Activated T-helper 1 cell treated with anti-CD3 and anti-CD28 coated beads, Interleukin-12 subunit alpha, Interleukin-12 subunit beta, Interleukin-2, Interleukin-4 antibody, amounts not matched to agents 30 ng/mL and 10 ng/mL and 1 ng/mL, durations not matched to agents 14 hours and 24 hours and 36 hours (primary cell): Measurements from ENCODE around the gene NCS1. TPM values are rescaled to one million over a fixed set of nuclear protein-coding genes. Genes with fewer than 3 reads are reported as not detected.

Experiments
- DNase-seq: peaks from one replicate; pipeline ENCODE4 v3.0.0; 2021; ENCODE audit warnings: low spot score
- H3K27ac Mint-ChIP-seq: one replicate; pipeline ENCODE4 v1.8.0; 2021; ENCODE audit warnings: mild to moderate bottlenecking, mixed read lengths
- H3K27me3 Mint-ChIP-seq: one replicate; pipeline ENCODE4 v1.8.0; 2022; ENCODE audit warnings: mild to moderate bottlenecking, moderate library complexity, mixed read lengths; ENCODE audit not compliant: insufficient read depth
- H3K36me3 Mint-ChIP-seq: one replicate; pipeline ENCODE4 v1.8.0; 2021; ENCODE audit warnings: low read depth, mixed read lengths
- H3K4me1 Mint-ChIP-seq: one replicate; pipeline ENCODE4 v1.8.0; 2021; ENCODE audit warnings: low read depth, mixed read lengths
- H3K4me3 Mint-ChIP-seq: one replicate; pipeline ENCODE4 v1.8.0; 2021; ENCODE audit warnings: mild to moderate bottlenecking, moderate library complexity, mixed read lengths
- H3K9me3 Mint-ChIP-seq: one replicate; pipeline ENCODE4 v1.8.0; 2021; ENCODE audit warnings: mixed read lengths
- intact Hi-C: fragments of 100-400 bp; cut with micrococcal nuclease; formaldehyde crosslinking; loops from one replicate; pipeline ENCODE4 v1.15.1; 2024
- total RNA-seq: library from RNA; stranded (reverse); gene quantifications from 2 replicates; pipeline ENCODE4 v1.2.3, GENCODE V29; 2022

Gene NCS1
- total RNA-seq, 1 donor from 2014 or later = 3.9 TPM

DNA sequence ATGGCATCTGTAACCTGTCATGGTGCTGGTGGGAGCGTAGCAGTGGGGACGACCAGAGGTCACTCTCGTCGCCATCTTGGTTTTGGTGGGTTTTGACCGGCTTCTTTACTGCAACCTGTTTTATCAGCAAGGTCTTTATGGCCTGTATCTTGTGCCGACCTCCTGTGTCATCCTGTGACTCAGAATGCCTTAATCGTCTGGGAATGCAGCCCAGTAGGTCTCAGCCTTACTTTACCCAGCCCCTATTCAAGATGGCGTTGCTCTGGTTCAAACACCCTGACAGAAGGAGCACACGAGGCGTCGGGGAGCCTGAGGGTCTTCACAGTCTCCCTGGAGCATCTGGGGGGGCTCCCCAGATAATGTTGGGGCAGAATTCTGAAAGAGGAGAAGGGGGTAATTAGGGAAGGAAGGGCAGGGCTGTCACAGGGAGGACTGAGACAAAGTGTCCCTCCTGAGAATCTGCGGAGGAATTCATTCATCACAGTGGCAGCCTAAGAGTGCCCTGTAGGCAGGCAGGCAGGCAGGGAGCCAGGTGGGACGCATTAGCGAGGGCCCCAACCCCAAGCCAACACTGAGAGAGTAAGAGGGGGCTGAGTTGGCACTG lies 21.3 kb upstream of the NCS1 start:
- no peak for DNase-seq
- Mint-ChIP-seq H3K27me3 (peaks cover 11% of the 10 kb centered on the region), H3K4me3 (no peak overlapping the region), H3K9me3 (no peaks in the 10 kb centered on the region), H3K36me3 (no peaks in the 10 kb centered on the region), H3K27ac (no peak overlapping the region), H3K4me1 (no peaks in the 10 kb centered on the region)
- intact Hi-C loops = no loop called here

DNA sequence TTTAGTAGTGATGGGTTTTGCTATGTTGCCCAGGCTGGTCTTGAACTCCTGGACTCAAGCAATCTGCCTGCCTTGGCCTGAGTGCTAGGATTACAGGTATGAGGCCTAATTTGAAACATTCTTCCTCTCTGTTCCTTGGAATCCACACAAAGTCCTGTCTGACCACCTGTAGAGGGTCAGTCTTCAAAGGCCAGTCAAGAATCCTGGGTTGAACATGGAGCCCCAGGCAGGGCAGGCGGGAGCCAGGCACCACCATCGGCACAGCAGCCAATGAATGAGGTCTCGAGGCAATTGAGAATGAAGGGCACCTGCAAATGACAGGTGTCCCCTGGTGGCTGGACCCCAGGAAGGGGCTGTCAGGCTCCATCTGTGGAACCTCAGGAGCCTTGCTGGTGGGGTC lies 17.4 kb upstream of the NCS1 start:
- H3K9me3 Mint-ChIP-seq = no peaks in the 10 kb centered on the region
- no peak overlapping the region for H3K4me3 Mint-ChIP-seq
- peaks cover 2% of the 10 kb centered on the region for H3K27me3 Mint-ChIP-seq
- no peaks in the 10 kb centered on the region for H3K36me3 Mint-ChIP-seq
- no peak for DNase-seq
- intact Hi-C loops = no loop called here
- H3K4me1 Mint-ChIP-seq = no peaks in the 10 kb centered on the region
- no peak overlapping the region for H3K27ac Mint-ChIP-seq

DNA sequence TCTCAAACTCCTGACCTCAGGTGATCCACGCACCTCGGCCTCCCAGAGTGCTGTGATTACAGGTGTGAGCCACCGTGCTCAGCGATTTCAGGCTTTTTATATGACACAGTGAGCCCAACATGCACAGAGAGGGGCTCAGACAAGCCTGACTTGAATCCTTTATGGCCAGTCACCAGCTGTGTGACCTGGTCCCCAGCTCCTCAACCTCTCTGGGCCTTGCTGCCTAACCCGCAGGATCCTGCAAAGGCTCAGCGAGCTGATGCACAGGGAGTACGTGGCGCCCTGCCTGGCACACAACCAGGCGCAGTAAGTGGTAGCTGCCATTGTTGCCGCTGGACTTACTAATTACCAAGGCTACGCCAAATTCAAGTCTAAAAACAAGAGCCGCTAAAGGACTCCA lies 16.6 kb upstream of the NCS1 start:
- no peak overlapping the region for H3K4me3 Mint-ChIP-seq
- no peaks in the 10 kb centered on the region for H3K36me3 Mint-ChIP-seq
- H3K4me1 Mint-ChIP-seq = no peaks in the 10 kb centered on the region
- DNase-seq = no peak
- H3K27ac Mint-ChIP-seq = no peak overlapping the region
- peaks cover 4% of the 10 kb centered on the region for H3K27me3 Mint-ChIP-seq
- intact Hi-C loops = no loop called here
- no peaks in the 10 kb centered on the region for H3K9me3 Mint-ChIP-seq

DNA sequence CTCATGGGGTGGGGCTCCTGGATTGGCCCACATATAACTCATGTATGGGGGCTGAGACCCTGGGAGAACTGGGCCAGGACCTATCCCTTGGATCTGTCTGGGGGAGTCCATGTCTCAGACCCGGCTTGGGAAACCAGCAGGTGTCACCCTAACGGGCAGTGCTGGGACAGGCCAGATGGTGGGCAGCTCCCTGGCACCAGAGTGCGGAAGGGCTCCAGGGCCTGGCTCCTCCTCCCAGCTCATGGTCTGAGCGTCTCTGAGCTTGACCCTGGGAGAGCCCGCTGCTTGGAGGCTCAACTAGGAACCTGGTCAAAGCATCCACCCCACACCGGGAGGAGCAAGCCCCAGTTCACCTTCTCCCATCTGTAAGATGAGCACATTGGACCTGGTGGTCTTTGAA lies 15.5 kb upstream of the NCS1 start:
- H3K36me3 Mint-ChIP-seq = no peaks in the 10 kb centered on the region
- H3K27me3 Mint-ChIP-seq = peaks cover 2% of the 10 kb centered on the region
- intact Hi-C loops = no loop called here
- H3K4me3 Mint-ChIP-seq = no peak overlapping the region
- H3K4me1 Mint-ChIP-seq = no peaks in the 10 kb centered on the region
- no peaks in the 10 kb centered on the region for H3K9me3 Mint-ChIP-seq
- H3K27ac Mint-ChIP-seq = no peak overlapping the region
- no peak for DNase-seq

DNA sequence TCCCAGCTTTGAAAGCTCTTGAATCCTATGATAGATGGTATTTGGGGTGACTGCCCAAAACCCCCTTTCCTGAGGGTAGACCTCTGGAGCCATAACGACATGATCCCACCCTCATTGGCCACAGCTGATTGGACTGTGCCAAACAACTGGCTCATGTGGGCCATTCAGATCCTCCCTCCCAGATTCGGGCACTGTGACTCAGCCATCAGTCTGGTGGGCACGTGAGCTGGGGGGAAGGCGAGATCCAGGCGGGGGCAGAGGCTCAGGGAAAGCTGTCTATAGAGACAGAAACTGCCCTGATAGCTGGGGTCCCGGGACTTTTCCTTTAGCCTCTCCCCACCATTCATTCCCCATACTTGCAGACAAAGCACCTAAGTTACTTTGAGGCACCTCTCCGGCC lies 15.1 kb upstream of the NCS1 start:
- intact Hi-C loops = no loop called here
- H3K4me1 Mint-ChIP-seq = no peaks in the 10 kb centered on the region
- H3K36me3 Mint-ChIP-seq = no peaks in the 10 kb centered on the region
- H3K9me3 Mint-ChIP-seq = no peaks in the 10 kb centered on the region
- H3K27me3 Mint-ChIP-seq = peaks cover 2% of the 10 kb centered on the region
- no peak overlapping the region for H3K27ac Mint-ChIP-seq
- DNase-seq = no peak
- H3K4me3 Mint-ChIP-seq = no peak overlapping the region

DNA sequence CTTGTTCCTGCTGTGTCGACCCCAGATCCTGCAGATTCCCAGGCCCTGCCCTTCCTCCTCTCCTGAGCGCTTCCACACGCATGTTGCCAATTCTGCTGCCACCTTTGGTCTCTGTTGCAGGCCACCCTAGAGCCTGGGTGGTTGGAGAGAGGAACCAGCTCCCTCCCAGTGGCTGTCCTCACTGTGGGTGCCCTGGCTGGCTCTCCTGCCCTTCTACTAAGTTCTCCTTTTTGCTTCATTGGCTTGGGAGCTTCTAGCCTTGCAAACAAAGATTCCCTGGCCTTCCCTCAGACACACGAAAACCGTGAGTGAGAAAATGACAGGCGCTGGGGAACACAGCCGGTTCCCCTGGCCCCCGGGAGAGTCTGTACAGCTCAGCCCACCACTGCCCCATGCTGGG lies 14.2 kb upstream of the NCS1 start:
- Mint-ChIP-seq H3K4me1 (no peaks in the 10 kb centered on the region), H3K4me3 (no peak overlapping the region), H3K9me3 (no peaks in the 10 kb centered on the region), H3K27me3 (peaks cover 2% of the 10 kb centered on the region), H3K27ac (no peak overlapping the region), H3K36me3 (no peaks in the 10 kb centered on the region)
- intact Hi-C loops = no loop called here
- no peak for DNase-seq

DNA sequence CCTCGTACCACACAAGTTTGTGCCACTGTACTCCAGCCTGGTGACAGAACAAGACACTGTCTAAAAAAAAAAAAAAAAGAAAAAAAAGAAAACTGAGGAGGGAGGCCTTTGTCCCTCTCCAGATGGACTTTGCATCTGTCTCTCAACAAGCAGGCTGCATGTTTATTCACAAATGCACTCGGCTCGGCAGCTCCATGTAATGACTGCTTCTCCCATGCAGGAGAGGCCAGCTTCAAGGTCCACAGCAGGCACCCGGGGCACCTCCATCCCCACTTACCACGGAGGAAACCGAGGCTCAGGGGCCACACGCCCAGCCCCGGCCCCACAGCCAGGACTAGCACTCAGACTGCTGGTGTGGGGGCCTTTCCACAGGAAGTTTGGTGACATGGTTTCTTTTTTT lies 13.1 kb upstream of the NCS1 start:
- intact Hi-C loops = no loop called here
- Mint-ChIP-seq H3K4me1 (no peaks in the 10 kb centered on the region), H3K9me3 (no peaks in the 10 kb centered on the region), H3K36me3 (no peaks in the 10 kb centered on the region), H3K4me3 (no peak overlapping the region), H3K27me3 (peaks cover 2% of the 10 kb centered on the region), H3K27ac (no peak overlapping the region)
- no peak for DNase-seq

DNA sequence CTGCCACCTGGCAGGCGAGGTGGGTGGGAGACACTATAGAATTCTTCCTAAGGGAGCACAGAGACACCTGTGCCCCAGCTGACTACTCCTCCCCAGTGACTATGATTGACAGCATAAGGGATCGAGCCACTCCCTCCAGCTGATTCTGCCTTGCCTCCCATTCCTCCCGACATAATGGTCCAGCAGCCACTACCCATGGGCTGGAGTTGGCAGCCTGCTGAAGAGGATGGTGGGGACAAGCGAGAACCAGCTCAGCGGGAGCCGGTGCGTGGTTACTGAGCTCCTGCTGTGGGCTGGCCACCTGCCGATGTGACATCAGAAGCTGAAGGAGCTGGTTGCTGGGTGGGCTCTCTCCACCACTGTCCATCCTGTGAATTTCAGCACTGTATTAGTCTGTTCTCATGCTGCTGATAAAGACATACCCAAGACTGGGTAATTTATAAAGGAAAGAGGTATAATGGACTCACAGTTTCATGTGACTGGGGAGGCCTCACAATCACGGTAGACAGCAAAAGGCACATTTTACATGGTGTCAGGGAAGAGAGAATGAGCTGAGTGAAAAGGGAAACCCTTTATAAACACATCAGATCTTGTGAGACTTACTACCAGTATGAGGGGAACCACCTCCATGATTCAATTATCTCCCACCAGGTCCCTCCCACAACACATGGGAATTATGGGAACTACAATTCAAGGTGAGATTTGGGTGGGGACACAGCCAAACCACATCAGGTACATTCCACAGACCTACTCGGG lies 12.1 kb upstream of the NCS1 start:
- H3K4me1 Mint-ChIP-seq = no peaks in the 10 kb centered on the region
- no peaks in the 10 kb centered on the region for H3K9me3 Mint-ChIP-seq
- H3K27ac Mint-ChIP-seq = no peak overlapping the region
- no peak overlapping the region for H3K4me3 Mint-ChIP-seq
- no peak for DNase-seq
- no peaks in the 10 kb centered on the region for H3K36me3 Mint-ChIP-seq
- intact Hi-C loops = no loop called here
- peaks cover 2% of the 10 kb centered on the region for H3K27me3 Mint-ChIP-seq

DNA sequence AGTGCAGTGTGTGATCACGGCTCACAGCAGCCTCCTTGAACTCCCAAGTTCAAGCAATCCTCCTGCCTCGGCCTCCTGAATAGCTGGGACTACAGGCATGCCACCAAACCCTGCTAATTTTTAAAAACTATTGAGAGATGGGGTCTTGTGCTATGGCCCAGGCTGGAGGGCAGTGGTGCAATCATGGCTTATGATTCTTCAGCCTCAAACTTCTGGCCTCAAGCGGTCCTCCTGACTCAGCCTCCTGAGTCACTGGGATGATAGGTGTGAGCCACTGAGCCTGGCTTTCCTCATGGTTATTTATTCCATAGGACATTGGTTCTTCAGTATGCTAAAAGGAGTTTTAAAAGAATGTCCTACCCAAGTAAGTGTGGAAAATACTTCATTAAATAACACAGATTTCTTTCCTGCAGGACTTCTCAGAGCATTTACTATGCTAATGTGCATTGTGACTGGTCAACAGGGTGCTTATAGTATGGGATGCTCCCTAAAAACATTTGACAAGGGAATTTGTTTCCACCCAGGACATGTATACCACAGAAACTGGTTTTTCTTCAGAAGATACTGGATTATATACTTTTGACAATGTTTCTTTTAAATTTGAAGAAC lies 11.2 kb upstream of the NCS1 start:
- Mint-ChIP-seq H3K4me3 (no peak overlapping the region), H3K27me3 (peaks cover 2% of the 10 kb centered on the region), H3K36me3 (no peaks in the 10 kb centered on the region), H3K9me3 (no peaks in the 10 kb centered on the region), H3K4me1 (no peaks in the 10 kb centered on the region), H3K27ac (no peak overlapping the region)
- DNase-seq = no peak
- intact Hi-C loops = no loop called here

DNA sequence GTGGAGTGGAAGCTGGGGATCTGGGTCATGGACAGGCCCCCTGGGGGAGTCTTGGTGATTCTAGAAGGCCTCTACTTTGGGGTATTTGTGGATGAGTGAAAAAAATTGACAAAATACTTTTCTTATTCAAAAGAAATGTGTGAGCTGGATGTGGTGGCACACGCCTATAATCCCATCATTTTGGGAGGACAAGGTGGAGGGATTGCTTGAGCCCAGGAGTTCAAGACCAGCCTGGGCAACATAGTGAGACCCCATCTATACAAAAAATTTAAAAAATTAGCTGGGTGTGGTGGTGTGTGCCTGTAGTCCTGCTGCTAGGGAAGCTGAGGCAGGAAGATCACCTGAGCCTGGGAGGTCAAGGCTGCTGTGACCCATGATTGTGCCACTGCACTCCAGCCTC lies 6.6 kb upstream of the NCS1 start:
- H3K27me3 Mint-ChIP-seq = peaks cover 10% of the 10 kb centered on the region
- H3K4me1 Mint-ChIP-seq = no peaks in the 10 kb centered on the region
- H3K4me3 Mint-ChIP-seq = no peak overlapping the region
- no peak overlapping the region for H3K27ac Mint-ChIP-seq
- no peaks in the 10 kb centered on the region for H3K9me3 Mint-ChIP-seq
- H3K36me3 Mint-ChIP-seq = no peaks in the 10 kb centered on the region
- intact Hi-C loops = no loop called here
- no peak for DNase-seq

DNA sequence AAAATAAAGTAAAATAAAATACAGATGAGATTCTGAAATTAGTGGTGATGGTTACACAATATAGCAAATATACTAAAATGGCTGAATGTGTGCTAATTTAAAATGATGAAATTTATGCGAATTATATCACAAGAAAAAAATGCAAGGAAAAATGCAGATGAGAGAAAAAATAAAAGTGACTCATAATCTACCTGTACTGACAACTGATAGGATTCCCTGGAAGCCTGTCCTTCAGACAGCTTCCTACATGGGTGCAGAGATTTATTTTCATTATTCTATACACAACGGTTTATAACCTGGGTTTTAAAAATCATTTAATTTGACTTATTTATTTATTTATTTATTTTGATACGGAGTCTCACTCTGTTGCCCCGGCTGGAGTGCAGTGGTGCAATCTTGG lies 5.8 kb upstream of the NCS1 start:
- intact Hi-C loops = no loop called here
- Mint-ChIP-seq H3K4me1 (no peaks in the 10 kb centered on the region), H3K4me3 (no peak overlapping the region), H3K36me3 (no peaks in the 10 kb centered on the region), H3K9me3 (no peaks in the 10 kb centered on the region), H3K27me3 (peaks cover 16% of the 10 kb centered on the region), H3K27ac (no peak overlapping the region)
- DNase-seq = no peak

DNA sequence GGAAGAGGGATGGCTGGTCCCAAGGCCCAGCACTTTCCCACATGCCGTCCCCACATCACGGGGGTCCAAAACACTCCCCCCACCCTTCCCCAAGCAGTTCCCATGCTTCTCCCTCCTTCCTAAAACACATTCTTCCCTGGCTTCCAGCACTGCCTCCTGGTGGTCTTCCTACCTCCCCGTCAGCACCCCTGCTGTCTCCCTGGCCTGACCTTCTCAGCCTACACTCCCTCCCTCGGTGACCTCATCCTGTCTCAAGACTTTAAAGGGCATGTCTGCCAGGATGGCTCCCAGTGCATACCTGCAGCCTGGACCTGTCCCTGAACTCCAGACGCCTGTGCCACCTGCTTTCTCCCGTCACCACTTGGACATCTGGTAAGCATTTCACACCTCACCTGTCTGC lies 4.3 kb upstream of the NCS1 start:
- no peak overlapping the region for H3K4me3 Mint-ChIP-seq
- H3K36me3 Mint-ChIP-seq = no peaks in the 10 kb centered on the region
- H3K9me3 Mint-ChIP-seq = no peaks in the 10 kb centered on the region
- no peaks in the 10 kb centered on the region for H3K4me1 Mint-ChIP-seq
- no peak overlapping the region for H3K27ac Mint-ChIP-seq
- intact Hi-C loops = no loop called here
- peaks cover 16% of the 10 kb centered on the region for H3K27me3 Mint-ChIP-seq
- no peak for DNase-seq

DNA sequence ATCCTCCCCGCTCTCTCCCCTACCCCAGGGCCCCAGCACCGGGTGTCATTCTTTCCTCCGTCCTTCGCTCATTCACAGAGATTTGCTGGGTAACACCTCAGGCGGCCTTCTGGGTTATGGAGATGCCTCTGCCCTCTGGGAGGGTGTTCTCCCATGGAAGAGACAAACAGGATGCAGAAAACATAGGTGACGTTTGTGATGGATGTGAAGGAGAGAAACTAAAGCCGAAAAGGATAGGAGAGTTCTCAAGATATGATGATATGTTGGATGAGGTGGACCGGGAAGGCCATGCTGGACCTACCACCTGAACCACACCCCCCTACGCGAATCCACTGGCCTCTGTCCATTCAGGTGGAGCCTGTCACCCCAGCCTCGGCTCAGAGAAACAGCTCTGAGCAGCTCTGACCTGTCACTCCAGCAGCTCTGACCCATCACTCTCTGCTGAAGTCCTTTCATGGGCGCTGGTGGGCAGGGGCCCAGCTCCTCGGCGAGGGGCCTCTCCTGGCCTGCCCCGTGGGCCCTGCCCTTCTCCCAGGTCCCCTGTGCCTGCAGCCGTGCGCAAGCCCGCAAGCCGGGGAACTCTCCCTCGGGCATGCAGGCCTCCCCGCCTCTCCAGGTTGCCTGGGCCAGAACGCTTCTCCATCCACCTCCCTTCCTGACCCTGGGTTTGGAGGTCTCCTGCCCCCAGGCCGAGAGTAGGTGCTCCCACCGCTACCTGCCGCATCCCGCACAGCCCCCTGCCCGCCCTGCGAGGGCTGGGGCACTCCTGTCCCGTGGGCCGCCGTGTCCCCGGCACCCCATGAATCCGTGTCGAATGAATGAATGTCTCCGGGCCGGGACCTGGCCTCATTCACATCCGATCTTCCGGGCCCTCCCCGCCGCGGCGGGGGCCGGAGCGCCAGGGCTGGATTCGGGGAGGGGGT lies 717 bp upstream of the NCS1 start:
- Mint-ChIP-seq H3K36me3 (no peaks in the 10 kb centered on the region), H3K9me3 (no peaks in the 10 kb centered on the region), H3K4me3 (peak overlapping the region; percentile 68), H3K27me3 (peaks cover 31% of the 10 kb centered on the region), H3K27ac (peak overlapping the region; percentile 44), H3K4me1 (no peaks in the 10 kb centered on the region)
- intact Hi-C loops = loop anchor here (2.0 kb wide), 1 partner anchor 43 kb away; no protein-coding TSS in a partner anchor
- no peak for DNase-seq
